GM04503 (cell line): Measurements from ENCODE around the gene PMS1.
"Not testable (repeated sequence)": the region's sequence is repeated elsewhere in the genome, so short reads cannot be mapped to it uniquely, and the experiment has no call there.

ENCODE experiments used
- DNase-seq: peaks from one replicate; pipeline ENCODE4 v3.0.0-alpha.2; 2012; ENCODE audit warnings: low read depth

The PMS1 gene

GRCh38 chr2:189783927-189784867 lies at the start of gene PMS1, which contains the start of gene ORMDL1:
Gene PMS1, plus strand, starts transcription at chr2:189784450. Its CDS starts 7,360 bp downstream, at chr2:189791810.
Gene ORMDL1, minus strand, starts transcription at chr2:189784339. Its CDS starts 1,744 bp downstream, at chr2:189782595.
- DNase-seq, result peak; percentile 69

- DNase-seq, result no peak
These were observed 33.1 kb upstream of the PMS1 start for GRCh38 chr2:189751080-189751658.

- DNase-seq, result no peak
These were observed 27.8 kb upstream of the PMS1 start for GRCh38 chr2:189756311-189756952.

- DNase-seq, result not testable (repeated sequence)
These were observed 24.1 kb upstream of the PMS1 start for GRCh38 chr2:189760154-189760553.

GRCh38 chr2:189762229-189762550 lies 22.1 kb upstream of the PMS1 start:
- DNase-seq, result no peak

- DNase-seq, result peak; percentile 69
These were observed 21.5 kb upstream of the PMS1 start, which contains the start of gene OSGEPL1 for GRCh38 chr2:189762551-189763298. Gene OSGEPL1, minus strand, starts transcription at chr2:189762792. Its CDS starts 1,152 bp downstream, at chr2:189761640.

- DNase-seq, result no peak
These were observed 20.2 kb upstream of the PMS1 start for GRCh38 chr2:189763908-189764661.

GRCh38 chr2:189770590-189771322 lies 13.5 kb upstream of the PMS1 start:
- DNase-seq, result no peak

GRCh38 chr2:189772212-189772611 lies 12.0 kb upstream of the PMS1 start:
- no peak for DNase-seq

GRCh38 chr2:189782221-189782671 lies 2.0 kb upstream of the PMS1 start:
- DNase-seq, result no peak

- no peak for DNase-seq
These were observed 761 bp upstream of the PMS1 start for GRCh38 chr2:189783451-189783926.

- no peak for DNase-seq
These were observed 7.2 kb downstream of the PMS1 start for GRCh38 chr2:189791338-189792042.

- DNase-seq, result no peak
These were observed 10.1 kb downstream of the PMS1 start for GRCh38 chr2:189794310-189794709.

- no peak for DNase-seq
These were observed 13.7 kb downstream of the PMS1 start for GRCh38 chr2:189797902-189798301.

GRCh38 chr2:189798312-189799029 lies 14.2 kb downstream of the PMS1 start:
- peak; percentile 27 for DNase-seq

- DNase-seq, result no peak
These were observed 14.7 kb downstream of the PMS1 start for GRCh38 chr2:189799030-189799331.

GRCh38 chr2:189799531-189799930 lies 15.3 kb downstream of the PMS1 start:
- peak; percentile 30 for DNase-seq

GRCh38 chr2:189802396-189802912 lies 18.2 kb downstream of the PMS1 start:
- DNase-seq, result no peak

GRCh38 chr2:189803431-189803830 lies 19.2 kb downstream of the PMS1 start:
- no peak for DNase-seq
